GM13977 (cell line): Measurements from ENCODE around the gene AHRR.
"Not testable (repeated sequence)": the region's sequence is repeated elsewhere in the genome, so short reads cannot be mapped to it uniquely, and the experiment has no call there.

Experiments used
- DNase-seq: peaks from one replicate; pipeline ENCODE4 v3.0.0; 2012; ENCODE audit warnings: low spot score
- in situ Hi-C: fragments of 300-500 bp; cut with MboI; formaldehyde crosslinking; loops from one replicate; pipeline ENCODE4 v1.12.0; 2022; ENCODE audit warnings: low sequenced_read_pairs, low pct_unique_long_range_greater_than_20kb, mixed read lengths, inconsistent platforms; ENCODE audit not compliant: unreplicated experiment
- TF ChIP-seq, protein P1 (sequence below): IDR thresholded peaks from 2 replicates; pipeline ENCODE4 v1.5.1; 2012; ENCODE audit warnings: mild to moderate bottlenecking, control low read depth; ENCODE audit not compliant: insufficient read depth; ENCODE audit errors: extremely low read depth, missing control alignments

The AHRR gene

GRCh38 chr5:483011-483410 is 161.5 kb downstream of the AHRR start:
- no peak for DNase-seq
- in situ Hi-C loops = no loop called here
- TF ChIP-seq, protein P1, sequence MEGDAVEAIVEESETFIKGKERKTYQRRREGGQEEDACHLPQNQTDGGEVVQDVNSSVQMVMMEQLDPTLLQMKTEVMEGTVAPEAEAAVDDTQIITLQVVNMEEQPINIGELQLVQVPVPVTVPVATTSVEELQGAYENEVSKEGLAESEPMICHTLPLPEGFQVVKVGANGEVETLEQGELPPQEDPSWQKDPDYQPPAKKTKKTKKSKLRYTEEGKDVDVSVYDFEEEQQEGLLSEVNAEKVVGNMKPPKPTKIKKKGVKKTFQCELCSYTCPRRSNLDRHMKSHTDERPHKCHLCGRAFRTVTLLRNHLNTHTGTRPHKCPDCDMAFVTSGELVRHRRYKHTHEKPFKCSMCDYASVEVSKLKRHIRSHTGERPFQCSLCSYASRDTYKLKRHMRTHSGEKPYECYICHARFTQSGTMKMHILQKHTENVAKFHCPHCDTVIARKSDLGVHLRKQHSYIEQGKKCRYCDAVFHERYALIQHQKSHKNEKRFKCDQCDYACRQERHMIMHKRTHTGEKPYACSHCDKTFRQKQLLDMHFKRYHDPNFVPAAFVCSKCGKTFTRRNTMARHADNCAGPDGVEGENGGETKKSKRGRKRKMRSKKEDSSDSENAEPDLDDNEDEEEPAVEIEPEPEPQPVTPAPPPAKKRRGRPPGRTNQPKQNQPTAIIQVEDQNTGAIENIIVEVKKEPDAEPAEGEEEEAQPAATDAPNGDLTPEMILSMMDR = no peak

DNA sequence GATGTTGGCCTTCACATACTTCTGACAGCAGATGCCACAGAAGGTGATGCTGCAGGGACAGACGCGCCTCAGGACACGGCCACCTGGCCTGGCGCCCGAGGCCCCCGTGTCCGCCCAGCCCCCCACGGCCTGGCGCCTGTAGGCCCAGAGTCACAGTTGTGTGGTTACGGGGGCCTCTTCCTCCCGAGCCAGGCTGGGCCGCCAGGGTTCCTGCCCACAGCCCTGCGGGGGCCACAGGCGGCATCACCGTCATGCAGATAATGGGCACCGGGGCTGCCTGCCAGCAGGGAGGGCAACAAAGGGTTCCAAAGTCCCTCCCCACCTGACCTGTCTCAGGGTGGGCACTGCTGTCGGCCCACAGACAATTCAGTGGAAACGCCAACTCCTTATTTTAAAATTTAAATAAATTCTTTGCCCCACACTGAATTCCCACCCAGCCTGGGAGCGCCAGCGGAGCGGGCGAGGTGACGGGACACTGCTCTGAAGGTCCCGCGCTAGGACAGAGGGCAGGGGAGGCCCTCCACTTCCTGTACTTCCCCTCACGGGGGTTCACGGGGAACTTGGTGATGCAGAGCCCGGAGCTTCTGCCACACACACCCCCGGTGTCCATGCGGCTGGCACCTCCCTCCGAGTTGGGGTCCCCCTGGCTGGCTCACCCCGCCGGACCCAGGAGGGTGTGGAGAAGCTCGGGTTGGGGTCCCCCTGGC is 162.1 kb downstream of the AHRR start:
- in situ Hi-C loops = no loop called here
- TF ChIP-seq, protein P1 = no peak
- no peak for DNase-seq

GRCh38 chr5:484556-484955 is 163.0 kb downstream of the AHRR start:
- DNase-seq = no peak
- in situ Hi-C loops = no loop called here

GRCh38 chr5:485113-485945 is 163.8 kb downstream of the AHRR start:
- in situ Hi-C loops = no loop called here
- DNase-seq = no peak
- TF ChIP-seq, protein P1 = no peak

More at GRCh38 chr5:484556-484955, 163.0 kb downstream of the AHRR start:
- TF ChIP-seq, protein P1 = no peak

DNA sequence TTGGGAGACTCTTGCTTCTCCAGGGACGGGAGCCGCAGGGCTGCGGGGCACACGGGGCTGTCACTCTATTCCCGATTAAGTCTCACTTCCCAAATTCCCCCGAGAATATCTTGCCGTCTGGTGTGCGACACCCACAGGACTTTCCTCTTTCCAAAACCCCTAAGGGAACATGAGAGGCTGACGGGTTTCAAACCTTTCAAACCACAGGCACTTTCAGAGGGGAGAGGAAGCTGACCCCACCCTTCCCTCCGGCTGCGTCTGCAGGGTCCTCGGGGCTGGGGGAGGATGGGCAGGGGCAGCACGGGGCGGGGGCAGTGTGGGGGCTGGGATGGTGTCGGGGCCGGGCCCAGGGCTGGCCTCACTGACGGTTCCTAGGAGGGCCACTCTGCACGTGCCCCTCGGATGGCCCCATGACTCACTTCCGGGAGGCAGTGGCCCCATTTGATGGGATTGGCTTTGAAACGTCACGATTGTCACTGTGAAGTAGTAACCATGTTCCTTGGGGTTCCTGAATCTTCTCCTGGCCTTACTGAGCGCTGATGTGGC is 164.5 kb downstream of the AHRR start:
- TF ChIP-seq, protein P1 = no peak
- DNase-seq = no peak
- in situ Hi-C loops = no loop called here

DNA sequence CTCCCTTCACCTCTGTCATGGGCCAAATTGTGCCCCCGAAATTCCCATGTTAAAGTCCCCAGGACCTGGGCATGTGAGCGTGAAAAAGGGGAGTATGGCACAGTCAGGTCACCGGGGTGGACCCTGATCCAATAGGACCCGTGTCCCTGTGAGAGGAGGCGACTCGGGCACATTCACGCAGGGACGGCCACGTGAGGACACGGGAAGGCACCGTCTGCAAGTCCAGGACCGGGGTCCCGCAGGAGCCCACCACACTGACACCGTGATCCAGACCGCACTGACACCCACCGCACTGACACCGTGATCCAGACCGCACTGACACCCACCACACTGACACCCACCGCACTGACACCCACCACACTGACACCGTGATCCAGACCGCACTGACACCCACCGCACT is 165.1 kb downstream of the AHRR start:
- DNase-seq, in situ Hi-C loops: not testable (repeated sequence)
